Endodermal cell (in vitro differentiated cells): ENCODE measurements around the gene COLEC11. TPM values are rescaled to one million over a fixed set of nuclear protein-coding genes. Genes with fewer than 3 reads are reported as not detected.

Experiments
- DNase-seq: peaks from one replicate; pipeline ENCODE4 v3.0.0-alpha.2; 2017
- H3K27ac ChIP-seq: 2 replicates; pipeline ENCODE4 v1.5.1; 2013; ENCODE audit warnings: mild to moderate bottlenecking, low read depth, low read length, moderate library complexity
- H3K27me3 ChIP-seq: 2 replicates; pipeline ENCODE4 v1.6.1; 2013; ENCODE audit warnings: mild to moderate bottlenecking, low read length, moderate library complexity; ENCODE audit not compliant: insufficient read depth, control insufficient read depth, poor library complexity, severe bottlenecking
- H3K36me3 ChIP-seq: 2 replicates; pipeline ENCODE4 v1.7.0; 2013; ENCODE audit warnings: mild to moderate bottlenecking, low read length, moderate library complexity; ENCODE audit not compliant: control insufficient read depth, insufficient read depth
- H3K4me1 ChIP-seq: one replicate; pipeline ENCODE4 v1.7.0; 2013; ENCODE audit warnings: low read length; ENCODE audit not compliant: control insufficient read depth, insufficient read depth
- H3K4me3 ChIP-seq: 2 replicates; pipeline ENCODE4 v1.5.1; 2013; ENCODE audit warnings: mild to moderate bottlenecking, low read length, moderate library complexity
- H3K9ac ChIP-seq: 2 replicates; pipeline ENCODE4 v1.6.1; 2013; ENCODE audit warnings: mild to moderate bottlenecking, low read length, moderate library complexity; ENCODE audit not compliant: poor library complexity, severe bottlenecking; ENCODE audit errors: extremely low read depth
- H3K9me3 ChIP-seq: 2 replicates; pipeline ENCODE4 v1.6.1; 2013; ENCODE audit warnings: mild to moderate bottlenecking, low read length, moderate library complexity; ENCODE audit not compliant: control insufficient read depth
- H3K27ac Mint-ChIP-seq: 2 replicates; pipeline ENCODE4 v1.8.0; 2020; ENCODE audit warnings: mixed read lengths
- H3K27me3 Mint-ChIP-seq: 2 replicates; pipeline ENCODE4 v1.8.0; 2021; ENCODE audit warnings: mild to moderate bottlenecking, mixed read lengths; ENCODE audit not compliant: insufficient read depth
- H3K36me3 Mint-ChIP-seq: 2 replicates; pipeline ENCODE4 v1.8.0; 2020; ENCODE audit warnings: low read depth, mixed read lengths
- H3K4me1 Mint-ChIP-seq: 2 replicates; pipeline ENCODE4 v1.8.0; 2020; ENCODE audit warnings: mixed read lengths
- H3K4me3 Mint-ChIP-seq: 2 replicates; pipeline ENCODE4 v1.8.0; 2020; ENCODE audit warnings: mild to moderate bottlenecking, moderate library complexity, mixed read lengths
- H3K9me3 Mint-ChIP-seq: 2 replicates; pipeline ENCODE4 v1.8.0; 2020; ENCODE audit warnings: mild to moderate bottlenecking, mixed read lengths
- CTCF ChIP-seq: fragments of 200-600 bp; sonication (generic); conservative IDR thresholded peaks from 2 replicates; pipeline ENCODE4 v1.5.0; 2021; ENCODE audit warnings: antibody characterized with exemption, mild to moderate bottlenecking
- WGBS, 2 experiments: methylation state at CpG; one replicate each; pipeline versions ENCODE4 v1.1.5 to v1.1.7; 2013; ENCODE audit warnings: missing lambda C conversion rate in 2 of 2, mixed read lengths in 1 of 2; ENCODE audit not compliant: insufficient coverage in 1 of 2, insufficient read length in 1 of 2; 5-methylcytosine and 5-hydroxymethylcytosine counted together
- total RNA-seq, 2 donors: library from RNA; stranded (reverse); fragmentation: NEBNext Ultra II Directional in 1 of 2; extraction: Animal tissue kit (Norgen Biotek cat#: 25700) in 1 of 2; gene quantifications; 2 replicates in 1 of 2; 3 replicates in 1 of 2; pipeline ENCODE4 v1.2.1, GENCODE V29; 2021

Gene COLEC11
- total RNA-seq, 2 donors from 2014 or later, result 1.1 to 1.5 TPM

GRCh38 chr2:3589086-3589485 lies 5.8 kb upstream of the COLEC11 start:
- H3K4me1 Mint-ChIP-seq, result peaks cover 7% of the 10 kb centered on the region
- Histone ChIP-seq H3K27me3 (no peaks in the 10 kb centered on the region), H3K9me3 (no peaks in the 10 kb centered on the region), H3K36me3 (peaks cover 13% of the 10 kb centered on the region), H3K27ac (no peak overlapping the region), H3K4me3 (no peak overlapping the region), H3K4me1 (no peaks in the 10 kb centered on the region), H3K9ac (no peak overlapping the region)
- peaks cover 20% of the 10 kb centered on the region for H3K9me3 Mint-ChIP-seq
- WGBS, 2 experiments, result 95 to 96% methylated on average over 10 to 11 of the region's 11 CpGs
- peaks cover 2% of the 10 kb centered on the region for H3K27me3 Mint-ChIP-seq
- H3K27ac Mint-ChIP-seq, result no peak overlapping the region
- no peak for TF ChIP-seq CTCF
- no peak overlapping the region for H3K4me3 Mint-ChIP-seq
- DNase-seq, result no peak
- peaks cover 51% of the 10 kb centered on the region for H3K36me3 Mint-ChIP-seq

GRCh38 chr2:3595404-3595803 lies 492 bp downstream of the COLEC11 start:
- Histone ChIP-seq H3K4me1 (peaks cover 9% of the 10 kb centered on the region), H3K4me3 (no peak overlapping the region), H3K9me3 (no peaks in the 10 kb centered on the region), H3K9ac (no peak overlapping the region), H3K27me3 (no peaks in the 10 kb centered on the region), H3K27ac (no peak overlapping the region), H3K36me3 (no peaks in the 10 kb centered on the region)
- Mint-ChIP-seq H3K9me3 (peaks cover 13% of the 10 kb centered on the region), H3K4me3 (no peak overlapping the region), H3K27ac (no peak overlapping the region), H3K27me3 (peaks cover 13% of the 10 kb centered on the region), H3K4me1 (peaks cover 23% of the 10 kb centered on the region), H3K36me3 (peaks cover 10% of the 10 kb centered on the region)
- TF ChIP-seq CTCF, result no peak
- WGBS, 2 experiments, result 95 to 98% methylated on average over 7 to 11 of the region's 11 CpGs
- DNase-seq, result no peak

- Histone ChIP-seq H3K9me3 (no peaks in the 10 kb centered on the region), H3K27me3 (no peaks in the 10 kb centered on the region), H3K27ac (no peak overlapping the region), H3K4me3 (no peak overlapping the region), H3K9ac (no peak overlapping the region), H3K36me3 (no peaks in the 10 kb centered on the region), H3K4me1 (peaks cover 9% of the 10 kb centered on the region)
- DNase-seq, result no peak
- H3K27ac Mint-ChIP-seq, result no peak overlapping the region
- H3K36me3 Mint-ChIP-seq, result peaks cover 10% of the 10 kb centered on the region
- H3K27me3 Mint-ChIP-seq, result peaks cover 13% of the 10 kb centered on the region
- WGBS, 2 experiments, result 95 to 96% methylated on average over 3 to 6 of the region's 6 CpGs
- no peak for TF ChIP-seq CTCF
- no peak overlapping the region for H3K4me3 Mint-ChIP-seq
- H3K4me1 Mint-ChIP-seq, result peaks cover 23% of the 10 kb centered on the region
- peaks cover 13% of the 10 kb centered on the region for H3K9me3 Mint-ChIP-seq
These were observed 1.1 kb downstream of the COLEC11 start for GRCh38 chr2:3595985-3596384.
